NCI-H510A treated with DMSO at 0.1 percent for 48 hours (cell line): Measurements from ENCODE around the gene DGKI.

ENCODE experiments used
- DNase-seq: peaks from one replicate; lab custom pipeline; 2025; lab: John Stamatoyannopoulos, UW

The DGKI gene

DNA sequence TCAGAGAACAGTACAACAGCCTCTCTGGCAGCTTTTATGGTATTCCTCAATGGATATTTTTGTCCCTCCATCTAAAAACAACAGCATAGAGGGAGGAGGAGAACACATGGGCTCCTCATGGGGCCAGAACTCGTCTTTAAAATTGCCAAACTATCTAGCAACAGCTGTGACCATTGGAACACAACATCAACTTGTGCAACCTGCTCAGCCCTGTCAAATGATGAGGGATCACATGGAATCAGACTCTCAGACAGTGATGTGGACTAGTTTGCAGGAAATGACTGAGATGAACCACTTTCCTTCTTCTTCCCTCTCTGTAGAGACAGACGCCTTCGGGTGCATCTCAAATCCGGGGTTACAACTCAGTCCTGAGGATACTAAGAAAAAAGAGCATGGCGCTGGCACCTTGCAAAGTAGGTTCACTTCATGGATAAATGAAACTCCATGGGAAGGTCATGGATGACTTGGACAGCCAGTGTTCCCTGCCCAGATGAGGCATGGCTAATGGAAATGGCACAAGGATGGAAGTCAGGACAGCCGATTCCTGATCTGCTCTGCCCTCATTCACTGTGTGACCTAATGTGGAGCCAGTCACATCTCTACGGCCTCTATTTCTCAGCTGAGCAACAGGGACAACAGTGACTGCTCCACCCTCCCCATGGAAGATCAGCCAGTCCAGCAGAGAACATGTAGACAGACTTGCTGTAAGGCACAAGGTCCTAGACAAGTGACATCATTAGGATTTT is 24.6 kb upstream of the DGKI start:
- no peak for DNase-seq

- DNase-seq = no peak
These were observed 23.9 kb upstream of the DGKI start for GRCh38 chr7:137870684-137871083.

GRCh38 chr7:137870078-137870477 is 23.3 kb upstream of the DGKI start:
- no peak for DNase-seq

- no peak for DNase-seq
These were observed 22.5 kb upstream of the DGKI start for GRCh38 chr7:137869260-137869659.

DNA sequence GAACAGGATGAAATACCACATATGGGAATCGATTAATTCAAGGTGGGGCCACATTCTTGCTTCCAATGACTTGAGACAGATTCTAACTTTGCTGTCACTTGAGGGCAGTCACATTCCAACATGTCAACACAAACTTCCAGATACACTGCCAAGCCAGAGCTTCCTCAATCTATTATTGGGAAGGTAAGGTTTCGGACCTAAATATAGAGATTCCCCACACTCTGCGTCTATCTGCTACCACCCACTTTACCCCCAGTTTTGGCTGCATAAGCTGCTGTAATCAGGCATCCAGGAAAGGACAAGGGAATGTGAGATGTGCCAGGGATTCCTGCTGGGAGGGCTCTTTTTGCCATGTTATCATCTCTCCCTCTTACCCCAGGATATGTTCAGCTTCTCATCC is 20.5 kb upstream of the DGKI start:
- no peak for DNase-seq

GRCh38 chr7:137865764-137866163 is 19.0 kb upstream of the DGKI start:
- no peak for DNase-seq

DNA sequence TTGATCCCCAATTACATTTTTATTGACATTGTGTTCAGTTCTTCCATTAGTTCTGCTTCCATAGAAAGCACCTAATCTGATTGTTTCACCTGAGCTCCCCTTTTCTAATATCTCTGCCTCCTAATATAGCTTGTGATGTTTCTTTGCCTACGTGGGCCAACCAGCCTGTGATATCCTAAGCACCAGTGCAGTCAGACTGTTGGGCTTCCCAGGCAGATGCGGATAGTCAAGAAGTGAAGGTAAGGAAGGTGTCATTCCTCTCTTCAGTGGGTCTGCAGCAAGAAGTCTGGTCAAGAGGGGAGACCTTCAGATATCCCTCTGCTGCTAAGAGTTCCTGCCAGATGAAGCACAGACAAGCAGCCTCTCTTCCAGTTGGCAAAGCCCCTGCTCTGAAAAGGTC is 16.2 kb upstream of the DGKI start:
- DNase-seq = no peak

DNA sequence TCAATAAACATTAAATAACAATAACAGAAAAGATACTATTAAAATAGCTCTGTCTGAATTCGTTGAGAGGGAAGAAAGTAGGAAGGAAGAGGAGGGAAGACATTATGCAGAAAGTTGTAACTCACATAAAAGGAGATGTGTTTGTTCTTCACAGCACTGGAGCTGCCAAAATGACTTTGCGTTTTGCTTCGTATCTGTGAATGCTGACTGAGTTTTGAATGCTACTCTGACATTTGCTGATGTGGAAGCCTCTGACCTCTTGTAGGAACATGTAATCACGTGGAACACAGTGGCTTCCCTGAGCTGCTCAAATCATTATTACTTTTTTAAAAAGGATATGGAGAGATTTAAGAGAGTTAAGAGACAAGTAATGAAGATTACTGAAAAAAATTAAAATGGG is 15.6 kb upstream of the DGKI start:
- no peak for DNase-seq

DNA sequence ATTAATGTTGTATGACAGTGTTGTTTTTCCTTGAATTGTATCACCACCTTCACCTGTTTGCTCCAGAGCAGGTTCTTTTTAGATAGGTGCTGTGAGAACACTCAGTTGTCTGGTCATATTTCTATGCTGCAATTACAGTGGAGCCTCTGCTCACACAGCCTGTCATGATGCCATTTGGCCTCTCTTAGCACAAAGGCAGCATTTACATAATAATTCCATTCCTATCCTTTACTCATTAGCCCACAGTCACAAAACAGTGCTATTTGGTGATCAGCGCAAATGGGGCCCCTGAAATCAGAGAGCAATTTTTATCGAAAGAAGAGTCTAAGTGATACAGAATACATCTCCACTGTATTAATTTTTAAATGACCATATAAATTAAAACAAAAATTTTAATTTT is 13.8 kb upstream of the DGKI start:
- no peak for DNase-seq

GRCh38 chr7:137853053-137853452 is 6.3 kb upstream of the DGKI start:
- no peak for DNase-seq

DNA sequence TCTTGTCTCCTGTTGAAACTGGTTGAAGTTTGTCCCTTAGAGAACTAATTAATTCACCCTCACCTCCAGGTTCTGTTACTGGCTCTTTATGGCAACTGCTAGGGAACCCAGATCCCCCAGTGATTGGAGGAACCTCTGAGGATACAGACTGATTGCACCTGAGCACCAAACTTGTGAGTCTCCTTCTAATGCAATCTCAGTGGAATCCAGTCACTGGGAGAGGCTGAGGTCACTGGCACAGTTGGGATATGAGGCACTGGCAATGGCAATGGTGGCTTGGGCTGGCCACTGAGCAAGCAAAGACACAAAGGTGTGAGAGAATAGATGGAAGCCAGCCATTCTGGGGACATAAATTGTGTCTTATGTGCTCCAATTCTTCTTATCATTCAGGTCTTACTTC is 5.3 kb upstream of the DGKI start:
- DNase-seq = no peak

DNA sequence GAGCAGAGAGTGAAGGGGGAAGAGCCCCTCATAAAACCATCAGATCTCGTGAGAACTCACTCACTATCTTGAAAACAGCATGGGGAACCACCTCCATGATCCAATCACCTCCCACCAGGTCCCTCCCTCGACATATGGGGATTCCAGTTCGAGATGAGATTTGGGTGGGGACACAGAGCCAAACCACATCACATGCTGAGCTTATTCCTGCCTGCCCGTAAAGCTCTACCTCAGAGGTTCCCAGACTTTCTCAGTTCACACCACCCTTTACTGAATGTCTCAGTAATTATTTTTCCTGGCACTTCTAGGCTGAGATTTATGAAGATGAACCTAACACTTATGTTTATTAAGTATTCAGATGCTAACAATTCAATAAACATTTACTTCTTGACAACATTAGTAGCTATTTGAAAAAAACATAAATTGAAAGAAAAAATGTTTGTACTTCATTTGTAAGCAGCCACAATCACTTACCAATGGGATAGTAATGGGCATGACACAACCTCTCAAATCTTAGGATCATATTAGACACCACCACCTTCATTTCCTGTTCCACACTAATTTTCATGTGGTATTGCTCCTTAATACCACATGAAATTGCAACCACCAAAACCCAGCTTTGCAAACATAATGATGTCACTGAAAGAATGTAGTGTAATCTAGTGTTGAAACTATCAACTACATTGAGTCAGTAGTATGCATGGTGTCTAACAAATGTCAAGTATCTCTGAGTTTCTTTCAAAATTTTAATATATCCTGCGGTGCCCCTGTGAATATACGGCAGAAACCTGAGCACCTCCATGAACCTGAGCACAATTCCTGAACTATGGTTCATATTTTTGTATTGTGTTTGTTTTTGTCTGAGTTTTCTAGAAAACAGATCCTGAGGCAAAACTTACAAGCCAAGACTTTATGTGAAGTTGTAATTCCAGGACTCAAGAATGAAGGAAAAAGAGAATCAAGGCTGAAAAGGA is 4.5 kb upstream of the DGKI start:
- DNase-seq = no peak

- DNase-seq = no peak
These were observed 3.8 kb upstream of the DGKI start for GRCh38 chr7:137850571-137850970.

DNA sequence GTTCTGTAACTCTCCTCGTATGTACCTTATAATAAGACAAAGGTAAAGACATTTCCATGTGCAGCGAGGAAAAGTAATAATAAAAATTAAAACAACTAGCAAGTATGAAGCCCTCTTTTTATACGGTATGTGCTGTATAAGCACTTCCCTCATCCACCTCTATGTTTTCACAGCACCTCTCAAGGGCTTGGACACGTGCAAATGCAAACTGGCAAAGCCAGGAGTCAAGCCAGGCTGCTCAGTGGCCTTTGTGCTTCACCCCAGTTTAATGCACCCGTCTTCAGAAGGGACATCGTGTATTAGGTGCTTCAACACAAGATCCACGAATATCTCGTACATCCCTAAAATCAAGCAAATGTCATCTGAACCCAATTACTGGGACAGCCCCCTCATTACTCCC is 1.3 kb upstream of the DGKI start:
- DNase-seq = no peak

GRCh38 chr7:137847568-137848050 is 835 bp upstream of the DGKI start:
- DNase-seq = no peak

DNA sequence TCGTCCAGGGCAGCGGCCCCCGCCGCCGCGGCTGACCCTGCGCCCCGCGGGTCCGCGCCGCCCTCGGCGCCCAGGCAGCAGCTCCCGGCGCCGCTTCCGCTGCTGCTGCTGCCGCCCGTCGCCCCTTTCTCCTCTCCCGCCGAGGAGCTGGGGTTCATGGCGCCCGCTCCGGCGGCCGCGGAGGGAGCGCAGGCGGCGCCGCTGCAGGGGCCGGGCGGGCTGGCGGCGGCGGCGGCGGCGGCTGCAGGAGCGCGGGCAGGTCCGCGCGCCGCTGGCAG is 286 bp downstream of the DGKI start:
- DNase-seq = no peak

GRCh38 chr7:137844677-137845425 is 1.9 kb downstream of the DGKI start:
- no peak for DNase-seq

DNA sequence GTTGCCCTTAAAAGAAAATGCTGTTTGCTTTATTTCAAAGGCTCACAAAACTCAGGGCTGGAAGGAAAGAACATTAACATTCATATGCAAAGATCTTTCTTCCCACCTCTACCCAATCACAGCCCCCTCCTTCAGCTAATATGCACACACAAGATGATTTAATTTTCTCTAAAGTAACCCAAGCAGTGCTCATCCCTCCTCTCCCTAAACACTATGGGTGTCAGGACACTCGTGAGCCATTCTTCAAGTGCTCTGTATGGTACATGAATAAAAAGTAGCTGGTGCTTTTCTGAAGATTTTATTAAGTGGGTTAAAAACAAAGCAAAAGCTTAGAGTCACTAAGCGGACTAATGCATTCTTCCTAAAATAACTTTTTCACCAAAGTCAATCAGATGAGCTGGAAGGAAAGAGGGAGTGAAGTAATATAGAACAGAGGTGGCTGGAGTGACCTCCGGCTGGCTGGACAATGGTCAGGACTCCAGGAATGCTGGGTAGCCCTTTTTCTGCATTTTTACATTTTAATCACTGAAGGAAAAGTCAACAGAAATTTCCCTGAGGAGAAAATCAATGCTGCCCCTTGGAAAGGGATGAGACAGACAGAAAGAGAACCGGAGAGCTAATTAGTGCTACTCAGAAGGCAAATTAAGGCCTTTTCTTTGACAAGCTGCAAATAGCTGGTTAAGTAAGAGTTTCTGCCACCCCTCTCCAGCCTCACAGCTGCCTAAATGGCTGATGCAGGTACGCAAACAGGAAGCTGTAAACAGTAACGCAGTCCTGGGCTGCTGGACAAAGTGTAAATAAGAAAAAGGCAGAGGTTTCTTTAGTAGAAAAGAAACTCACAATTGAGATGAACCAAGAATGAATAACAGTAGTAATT is 6.6 kb downstream of the DGKI start:
- no peak for DNase-seq

DNA sequence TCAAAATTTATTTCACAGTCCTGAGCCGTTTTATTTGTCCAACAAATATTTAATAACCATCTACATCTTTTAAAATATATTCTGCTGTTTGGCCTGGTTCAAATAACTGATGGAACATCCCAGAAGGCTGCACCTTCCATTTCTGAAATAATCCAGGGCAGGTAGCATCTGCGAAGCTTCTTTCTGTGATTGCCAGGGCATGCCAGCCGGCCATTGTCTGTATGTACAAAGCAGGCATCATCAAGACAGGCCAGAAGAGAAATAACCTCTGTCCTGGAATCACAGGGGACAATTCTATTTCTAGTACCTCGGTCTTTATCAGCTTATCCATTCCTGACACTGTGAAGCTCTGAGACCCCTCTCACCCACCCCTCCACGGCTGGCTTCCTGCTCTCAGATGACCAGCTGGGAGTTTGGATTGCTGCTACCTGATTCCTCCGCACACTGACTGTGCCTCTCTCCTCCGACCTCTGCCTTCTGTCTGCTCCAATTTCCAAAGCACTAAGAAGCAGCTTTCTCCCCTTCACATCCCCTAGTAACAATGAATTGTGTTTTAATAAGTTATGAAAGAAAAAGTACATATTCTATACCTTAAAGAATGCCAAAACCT is 8.0 kb downstream of the DGKI start:
- DNase-seq = no peak

GRCh38 chr7:137836541-137836940 is 10.2 kb downstream of the DGKI start:
- DNase-seq = no peak

- DNase-seq = no peak
These were observed 10.7 kb downstream of the DGKI start for GRCh38 chr7:137836113-137836509.
